Choroid plexus epithelial cell (primary cell): ENCODE data around the gene RAPGEF5.

Source experiments
- DNase-seq: peaks from one replicate; pipeline ENCODE4 v3.0.0-alpha.2; 2010; ENCODE audit warnings: low read depth
- H3K4me3 ChIP-seq: 2 replicates; pipeline ENCODE4 v1.5.1; 2011; ENCODE audit warnings: low read depth, mild to moderate bottlenecking, control low read depth, low read length, moderate library complexity
- TF ChIP-seq, protein P1 (sequence below): conservative IDR thresholded peaks from 2 replicates; pipeline ENCODE4 v1.5.1; 2011; ENCODE audit warnings: low read depth, mild to moderate bottlenecking, control low read depth, inconsistent platforms, low read length, moderate library complexity

RAPGEF5 gene

GRCh38 chr7:22129166-22129565, 227.8 kb downstream of the RAPGEF5 start:
- no peak for DNase-seq
- TF ChIP-seq, protein P1, sequence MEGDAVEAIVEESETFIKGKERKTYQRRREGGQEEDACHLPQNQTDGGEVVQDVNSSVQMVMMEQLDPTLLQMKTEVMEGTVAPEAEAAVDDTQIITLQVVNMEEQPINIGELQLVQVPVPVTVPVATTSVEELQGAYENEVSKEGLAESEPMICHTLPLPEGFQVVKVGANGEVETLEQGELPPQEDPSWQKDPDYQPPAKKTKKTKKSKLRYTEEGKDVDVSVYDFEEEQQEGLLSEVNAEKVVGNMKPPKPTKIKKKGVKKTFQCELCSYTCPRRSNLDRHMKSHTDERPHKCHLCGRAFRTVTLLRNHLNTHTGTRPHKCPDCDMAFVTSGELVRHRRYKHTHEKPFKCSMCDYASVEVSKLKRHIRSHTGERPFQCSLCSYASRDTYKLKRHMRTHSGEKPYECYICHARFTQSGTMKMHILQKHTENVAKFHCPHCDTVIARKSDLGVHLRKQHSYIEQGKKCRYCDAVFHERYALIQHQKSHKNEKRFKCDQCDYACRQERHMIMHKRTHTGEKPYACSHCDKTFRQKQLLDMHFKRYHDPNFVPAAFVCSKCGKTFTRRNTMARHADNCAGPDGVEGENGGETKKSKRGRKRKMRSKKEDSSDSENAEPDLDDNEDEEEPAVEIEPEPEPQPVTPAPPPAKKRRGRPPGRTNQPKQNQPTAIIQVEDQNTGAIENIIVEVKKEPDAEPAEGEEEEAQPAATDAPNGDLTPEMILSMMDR: no peak
- H3K4me3 ChIP-seq: no peak overlapping the region

DNA sequence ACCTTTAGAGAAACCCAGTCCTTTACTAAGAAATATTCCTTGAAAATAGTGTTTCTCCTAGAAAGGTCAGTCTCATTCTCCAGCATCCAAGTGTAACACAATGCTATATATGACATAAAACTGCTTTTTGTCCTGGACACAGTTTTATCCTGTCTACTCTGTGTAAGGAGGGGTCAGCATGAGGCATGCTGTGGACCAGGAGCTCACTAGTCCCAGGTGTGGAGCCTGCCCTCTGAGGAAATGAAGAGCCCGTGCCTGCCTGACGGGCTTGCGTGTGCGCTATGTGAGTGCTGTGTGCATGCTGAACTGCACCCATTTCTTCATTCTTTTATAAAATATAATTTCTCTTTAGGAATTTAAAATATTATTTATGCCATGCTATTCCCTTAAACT, 228.4 kb downstream of the RAPGEF5 start:
- TF ChIP-seq, protein P1: no peak
- no peak overlapping the region for H3K4me3 ChIP-seq
- no peak for DNase-seq

DNA sequence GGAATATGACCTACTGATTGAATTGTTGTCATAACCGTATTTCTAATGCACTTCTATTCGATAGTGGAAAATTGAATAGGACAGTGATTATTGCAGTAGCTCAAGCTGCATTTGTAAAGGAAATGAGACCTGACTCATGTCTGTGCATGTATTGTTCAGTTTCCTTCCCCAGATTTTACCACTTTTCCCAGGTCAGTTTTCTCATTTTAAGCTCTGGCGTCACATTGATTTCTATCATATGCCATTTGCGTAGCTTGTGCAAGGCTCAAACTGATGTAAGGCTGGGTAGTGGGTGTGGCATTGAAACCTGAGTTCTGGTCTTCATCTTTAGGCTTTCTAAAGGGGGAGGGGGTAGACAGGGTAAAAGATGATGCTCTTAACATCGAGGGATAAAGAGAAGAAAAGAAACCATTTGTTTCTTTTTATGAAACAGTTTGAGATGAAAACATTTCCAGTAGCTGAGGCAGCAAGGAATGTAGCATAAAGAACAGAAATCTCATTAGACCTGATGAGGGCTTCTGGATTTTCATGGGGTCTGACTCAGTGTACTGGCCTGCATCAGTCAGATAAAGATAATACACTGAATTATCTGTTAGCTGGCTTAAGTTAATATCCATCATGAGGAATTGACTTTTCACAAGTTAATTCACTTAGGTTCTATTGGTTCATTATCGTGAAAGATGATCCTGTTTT, 229.0 kb downstream of the RAPGEF5 start:
- TF ChIP-seq, protein P1: no peak
- no peak for DNase-seq
- no peak overlapping the region for H3K4me3 ChIP-seq

GRCh38 chr7:22125436-22125835, 231.5 kb downstream of the RAPGEF5 start:
- DNase-seq: no peak
- TF ChIP-seq, protein P1: no peak
- no peak overlapping the region for H3K4me3 ChIP-seq

- H3K4me3 ChIP-seq: no peak overlapping the region
- no peak for DNase-seq
- TF ChIP-seq, protein P1: no peak
These were observed 232.0 kb downstream of the RAPGEF5 start for GRCh38 chr7:22124941-22125340.

DNA sequence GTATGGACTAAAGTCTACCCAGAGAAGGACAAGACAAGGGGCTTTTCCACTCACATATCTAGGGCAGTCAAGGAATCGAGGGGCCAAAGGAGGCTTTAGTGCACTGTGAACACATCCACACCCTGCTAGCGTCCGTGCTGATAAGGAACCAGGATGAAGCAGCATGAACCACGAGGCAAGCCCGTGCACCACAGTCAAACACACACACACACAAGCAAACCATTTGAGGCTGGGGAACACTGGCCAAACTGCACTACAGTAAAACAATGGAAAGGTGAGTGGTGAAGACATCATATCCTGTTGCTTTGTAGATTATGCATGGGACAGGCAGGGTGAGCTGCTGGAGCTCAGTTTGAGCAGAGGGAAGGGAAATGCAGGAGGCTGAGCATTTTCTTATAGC, 233.8 kb downstream of the RAPGEF5 start:
- H3K4me3 ChIP-seq: no peak overlapping the region
- no peak for DNase-seq
- TF ChIP-seq, protein P1: no peak
